BJ (cell line): ENCODE measurements around the gene APCDD1L. TPM values are rescaled to one million over a fixed set of nuclear protein-coding genes. Genes with fewer than 3 reads are reported as not detected.

Source experiments
- CTCF ChIA-PET: fragments of 350-600 bp; formaldehyde crosslinking; extraction: SDS; loops from one replicate; lab custom pipeline; 2021; ENCODE audit warnings: antibody characterized with exemption, inconsistent platforms; lab: Yijun Ruan, JAX
- POLR2A ChIA-PET: fragments of 300-600 bp; sonication (Branson Sonifier 250); formaldehyde crosslinking; extraction: SDS; loops from one replicate; lab custom pipeline; 2021; ENCODE audit warnings: antibody characterized with exemption; lab: Charles Lee
- DNase-seq: peaks from one replicate; pipeline ENCODE4 v3.0.0-alpha.2; 2011; ENCODE audit warnings: low read depth
- H3K27me3 ChIP-seq: 2 replicates; pipeline ENCODE4 v1.6.0; 2011; ENCODE audit warnings: low read length; ENCODE audit not compliant: control insufficient read depth, insufficient read depth
- H3K36me3 ChIP-seq: 2 replicates; pipeline ENCODE4 v1.5.1; 2011; ENCODE audit warnings: low read length; ENCODE audit not compliant: control insufficient read depth, insufficient read depth
- H3K4me3 ChIP-seq: 2 replicates; pipeline ENCODE4 v1.5.1; 2011; ENCODE audit warnings: low read depth, mild to moderate bottlenecking, control low read depth, low read length
- CTCF ChIP-seq: IDR thresholded peaks from 2 replicates; pipeline ENCODE4 v1.5.1; 2011; ENCODE audit warnings: low read depth, mild to moderate bottlenecking, control low read depth, inconsistent platforms, low read length, moderate library complexity; ENCODE audit not compliant: insufficient read depth
- polyA plus RNA-seq: library from polyadenylated mRNA; depleted of rRNA; stranded (reverse); fragments of >200 nt; gene quantifications from 2 replicates; pipeline ENCODE4 v1.2.3, GENCODE V29; 2011

The APCDD1L gene
- polyA plus RNA-seq, 1 experiment = 2.5 TPM

- DNase-seq = no peak
- Histone ChIP-seq H3K36me3 (peaks cover 3% of the 10 kb centered on the region; the same call in 1 of the 2 replicates), H3K27me3 (no peaks in the 10 kb centered on the region), H3K4me3 (no peak overlapping the region)
- ChIA-PET POLR2A (no interaction called here), CTCF (interaction anchor here (0.6 to 1.2 kb wide), 4 partner anchors 10 to 231 kb away, joined by 3 read pairs; no protein-coding TSS in a partner anchor)
- TF ChIP-seq CTCF = no peak
These were observed 93.7 kb downstream of the APCDD1L start for GRCh38 chr20:58421497-58421850.

GRCh38 chr20:58420798-58421496 is 94.3 kb downstream of the APCDD1L start:
- DNase-seq = peak; percentile 19
- peaks cover 3% of the 10 kb centered on the region; the same call in 1 of the 2 replicates for H3K36me3 ChIP-seq
- no peak for TF ChIP-seq CTCF
- H3K4me3 ChIP-seq = no peak overlapping the region
- ChIA-PET POLR2A (interaction anchor here (0.6 kb wide), 1 partner anchor 230 kb away, joined by 4 read pairs; no protein-coding TSS in a partner anchor), CTCF (interaction anchor here (0.6 to 1.2 kb wide), 4 partner anchors 11 to 231 kb away, joined by 3 read pairs; no protein-coding TSS in a partner anchor)
- no peaks in the 10 kb centered on the region for H3K27me3 ChIP-seq

DNA sequence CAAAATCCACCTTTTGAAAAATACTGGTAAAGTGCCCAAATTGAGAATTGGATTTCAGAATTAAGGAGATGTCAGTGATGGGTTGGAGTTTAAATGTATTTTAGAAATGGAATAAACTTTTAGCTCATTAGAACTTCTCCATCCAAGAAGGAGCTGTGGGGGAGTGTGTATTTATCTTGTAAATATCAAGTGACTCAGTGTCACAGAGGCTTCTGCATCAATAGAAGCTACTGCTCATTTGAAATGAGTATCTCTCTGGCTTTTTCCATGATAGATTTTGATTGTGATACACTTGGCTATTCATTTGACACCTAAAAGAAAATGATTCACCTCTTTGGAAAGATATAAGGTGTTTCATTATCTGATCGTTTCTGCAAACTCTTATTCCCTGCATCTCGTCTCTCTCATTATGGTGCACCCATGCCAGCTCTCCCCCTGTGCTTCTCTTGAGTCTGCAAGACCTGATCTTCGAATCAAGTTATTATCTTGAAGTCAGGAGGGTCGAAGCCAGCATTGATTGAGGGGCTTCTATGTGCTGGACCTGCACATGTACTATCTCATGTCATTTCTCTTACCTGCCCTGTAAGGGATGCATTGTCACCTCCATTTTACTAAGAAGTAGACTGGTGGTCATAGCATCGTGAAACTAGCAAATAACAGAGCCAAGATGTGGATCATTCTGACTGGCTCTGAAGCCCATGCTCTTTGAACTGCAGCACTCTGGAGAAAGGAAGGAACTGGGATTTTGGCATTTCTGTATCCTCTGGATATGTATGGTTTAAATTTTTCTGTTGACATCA is 96.0 kb downstream of the APCDD1L start:
- Histone ChIP-seq H3K36me3 (peaks cover 3% of the 10 kb centered on the region; the same call in 1 of the 2 replicates), H3K4me3 (no peak overlapping the region), H3K27me3 (no peaks in the 10 kb centered on the region)
- TF ChIP-seq CTCF = no peak
- ChIA-PET POLR2A (no interaction called here), CTCF (interaction anchor here (1.7 kb wide), 1 partner anchor 29 kb away, joined by 4 read pairs; no protein-coding TSS in a partner anchor)
- DNase-seq = no peak

DNA sequence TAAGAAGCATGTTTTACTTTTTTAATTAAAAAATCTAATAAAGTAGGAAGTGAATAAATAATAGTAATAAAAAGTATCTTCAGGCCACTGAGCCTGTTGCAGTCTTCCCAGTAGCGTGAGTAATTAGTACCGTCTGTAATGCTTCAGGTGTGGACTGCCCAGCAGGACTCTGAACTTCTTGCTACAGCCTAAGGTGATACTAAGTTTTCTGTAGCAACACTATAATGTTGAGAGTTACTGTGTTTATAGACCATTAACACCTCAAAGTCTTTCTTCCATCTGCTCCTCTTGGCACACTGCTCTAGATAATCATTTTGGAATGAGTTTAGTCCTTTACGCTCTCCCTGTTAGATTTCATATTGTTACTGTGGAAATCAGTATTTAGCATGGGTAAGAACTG is 97.8 kb downstream of the APCDD1L start:
- Histone ChIP-seq H3K36me3 (peaks cover 3% of the 10 kb centered on the region; the same call in 1 of the 2 replicates), H3K27me3 (no peaks in the 10 kb centered on the region), H3K4me3 (no peak overlapping the region)
- CTCF ChIA-PET = interaction anchor here (0.7 to 1.7 kb wide), 2 partner anchors 24 to 30 kb away, joined by 3 to 4 read pairs; no protein-coding TSS in a partner anchor
- POLR2A ChIA-PET = no interaction called here
- DNase-seq = no peak
- TF ChIP-seq CTCF = no peak

DNA sequence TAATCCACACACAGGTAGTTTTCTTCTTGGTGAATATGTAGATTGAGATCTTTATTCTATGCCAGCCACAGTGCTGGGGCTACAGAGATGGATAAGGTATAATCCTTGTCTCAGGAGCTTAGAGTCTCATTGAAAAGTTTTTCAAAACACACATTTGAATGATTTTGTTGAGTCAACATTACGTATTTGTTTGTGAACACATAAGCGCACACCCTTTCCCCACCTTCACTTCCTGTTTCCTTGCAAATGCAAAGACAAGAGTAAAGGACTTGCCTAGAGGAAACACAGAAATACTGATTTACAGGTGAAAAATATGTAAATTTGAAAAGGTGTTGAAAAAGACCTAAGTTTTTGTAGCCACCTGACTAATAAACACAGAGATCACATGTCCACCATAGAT is 98.4 kb downstream of the APCDD1L start:
- no peak for DNase-seq
- H3K27me3 ChIP-seq = no peaks in the 10 kb centered on the region
- CTCF ChIA-PET = interaction anchor here (0.7 kb wide), 1 partner anchor 24 kb away, joined by 3 read pairs; no protein-coding TSS in a partner anchor
- peaks cover 3% of the 10 kb centered on the region; the same call in 1 of the 2 replicates for H3K36me3 ChIP-seq
- H3K4me3 ChIP-seq = no peak overlapping the region
- no peak for TF ChIP-seq CTCF
- POLR2A ChIA-PET = no interaction called here
